Measurements from ENCODE around the gene TMOD2. TPM values are rescaled to one million over a fixed set of nuclear protein-coding genes. Genes with fewer than 3 reads are reported as not detected.

Gene TMOD2
- total RNA-seq = 1.7 and 4.1 TPM in 2 replicates

GRCh38 chr15:51750792-51751696 is at the start of gene TMOD2:
Gene TMOD2, plus strand, starts transcription at chr15:51751597. Its CDS starts 14,845 bp downstream, at chr15:51766442.

DNA sequence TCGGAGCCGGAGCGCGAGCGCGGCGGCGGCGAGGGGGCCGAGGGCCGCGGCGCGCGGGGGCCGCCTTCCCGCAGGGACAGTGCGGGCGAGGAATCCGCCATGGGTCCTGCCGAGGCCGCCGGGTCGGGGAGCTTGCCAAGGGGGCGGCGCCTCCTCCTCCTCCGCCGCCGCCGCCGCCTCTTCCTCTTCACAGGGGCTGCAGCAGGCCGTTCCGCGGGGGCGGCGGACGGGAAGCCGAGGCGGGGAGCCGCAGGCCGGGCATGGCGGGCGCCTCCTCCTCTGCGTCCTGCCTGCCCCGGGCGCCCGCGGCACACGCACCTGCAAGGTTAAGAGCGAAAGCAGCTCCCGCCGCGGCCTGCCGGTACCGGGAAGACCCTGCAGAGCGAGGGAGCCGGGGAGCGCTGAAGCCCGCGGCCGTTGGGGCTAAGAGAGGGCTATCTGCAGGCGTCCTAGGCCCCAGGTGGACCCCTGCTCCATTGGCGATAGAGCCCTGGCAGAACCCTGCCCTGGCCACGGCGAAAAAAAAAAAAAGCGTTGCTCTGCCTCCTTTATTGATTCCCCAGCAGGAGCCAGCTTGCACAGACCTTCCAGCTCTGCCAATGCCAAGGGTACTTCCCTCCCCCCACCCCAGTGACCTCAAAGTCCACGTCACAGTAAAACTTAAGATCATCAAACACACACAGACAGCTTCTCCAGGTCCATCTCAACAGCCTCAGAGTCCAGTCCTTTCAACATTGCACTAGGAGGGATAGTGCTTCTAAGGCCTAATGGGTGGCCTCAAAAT is 13.7 kb upstream of the TMOD2 start, which contains the start of gene LYSMD2:
TSS of gene LYSMD2 (minus strand) at position 134 of the 784 bp plus-strand sequence. CDS start at position 101, 33 bp downstream.

DNA sequence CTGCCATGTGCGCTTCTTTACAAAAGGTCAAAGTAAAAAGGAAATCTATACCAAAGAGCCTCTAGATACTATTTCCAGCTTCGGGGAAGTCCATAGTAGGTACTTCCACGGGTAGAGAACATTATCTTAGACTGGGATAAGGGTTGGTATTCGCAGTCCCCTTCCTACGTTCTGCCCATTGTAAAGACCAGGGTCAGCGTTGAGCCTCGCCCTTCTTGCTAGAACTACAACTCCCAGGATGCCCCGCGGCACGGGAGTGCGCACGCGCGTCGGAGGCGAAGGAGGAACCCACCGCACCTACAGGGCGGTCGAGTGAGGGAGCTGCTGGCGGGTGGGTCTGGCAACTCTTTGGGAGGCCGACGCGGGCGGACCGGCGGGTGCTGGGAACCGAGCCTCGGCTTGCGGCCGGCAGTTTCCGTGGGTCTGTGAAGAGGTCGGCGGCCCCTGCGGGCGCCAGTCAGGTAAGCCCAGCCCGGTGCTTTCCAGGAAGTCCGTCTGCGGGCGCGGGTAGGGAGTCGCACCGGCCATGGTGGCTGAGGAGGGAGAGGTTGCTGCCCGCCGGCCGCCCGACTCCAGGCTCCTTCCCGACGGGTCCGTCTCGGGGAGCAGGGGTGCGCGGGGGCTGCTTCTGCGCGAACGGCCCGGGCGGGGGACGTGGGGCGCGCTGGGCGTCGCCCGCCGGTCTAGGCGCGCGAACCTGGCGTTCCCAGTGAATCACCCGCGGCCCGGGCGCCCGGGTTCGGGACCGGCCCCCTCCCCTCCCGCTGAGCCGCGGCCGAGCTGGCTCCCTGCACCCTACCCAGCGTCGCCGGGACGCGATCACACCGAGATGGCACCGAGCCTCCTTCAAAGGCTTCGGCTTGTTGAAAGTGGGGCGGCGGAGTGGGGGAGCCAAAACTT is 78.2 kb downstream of the TMOD2 start, which contains the start of gene TMOD3:
TSS of gene TMOD3 (plus strand) at position 278 of the 900 bp plus-strand sequence. CDS start 33,232 bp downstream, outside the sequence.

Other genes starting within 250 kb of the TMOD2 start
- gene DMXL2, start 128.8 kb upstream of the TMOD2 start, total RNA-seq = 13.0 and 116 TPM in 2 replicates
- gene SCG3, start 70.1 kb upstream of the TMOD2 start, total RNA-seq = not detected in 2 replicates
- 4.9 and 16.0 TPM in 2 replicates for gene LYSMD2, start 13.9 kb upstream of the TMOD2 start, total RNA-seq
- gene TMOD3, start 78.1 kb downstream of the TMOD2 start, total RNA-seq = 24.8 and 37.6 TPM in 2 replicates
- 9.8 and 26.4 TPM in 2 replicates for gene LEO1, start 220.2 kb downstream of the TMOD2 start, total RNA-seq